HUDEP-2 (cell line): ENCODE data around the gene GJA4.
"Not testable (repeated sequence)": the region's sequence is repeated elsewhere in the genome, so short reads cannot be mapped to it uniquely, and the experiment has no call there.

Experiments used
- DNase-seq, 76 experiments: peaks; one replicate each; lab custom pipeline; 2025; ENCODE audit not compliant: unreplicated experiment in 76 of 76; lab: John Stamatoyannopoulos, UW

The GJA4 gene

DNA sequence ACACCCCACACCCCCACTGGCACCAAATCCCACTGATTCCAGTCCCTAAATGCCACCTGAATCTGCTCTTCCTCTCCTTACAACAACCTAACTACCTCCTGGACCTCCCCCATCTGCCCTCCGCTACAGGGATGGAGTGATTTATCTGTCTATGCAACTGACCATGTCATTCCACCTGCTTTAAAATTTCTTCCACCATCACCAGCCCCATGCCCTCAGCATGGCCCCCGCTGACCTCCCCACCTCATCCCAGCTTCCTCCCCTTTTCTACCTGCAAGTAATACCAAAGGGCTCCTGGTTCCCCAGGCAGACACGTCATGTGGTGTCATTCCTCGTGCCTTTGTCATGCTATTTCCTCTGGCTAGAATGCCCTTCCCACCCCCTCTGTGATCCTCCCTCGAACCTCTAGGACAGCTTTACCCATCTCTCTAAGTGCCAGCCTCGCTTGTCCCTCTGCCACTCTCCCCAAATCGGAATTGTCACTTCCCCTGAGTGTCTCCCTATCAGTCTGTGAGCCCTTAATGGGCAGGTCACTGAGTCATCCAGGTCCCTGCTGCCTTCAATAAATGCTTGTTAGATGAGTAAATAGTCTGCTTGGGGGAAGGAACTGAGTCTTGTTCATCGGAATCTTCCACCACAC is 29.5 kb upstream of the GJA4 start:
- DNase-seq, result no peak

DNA sequence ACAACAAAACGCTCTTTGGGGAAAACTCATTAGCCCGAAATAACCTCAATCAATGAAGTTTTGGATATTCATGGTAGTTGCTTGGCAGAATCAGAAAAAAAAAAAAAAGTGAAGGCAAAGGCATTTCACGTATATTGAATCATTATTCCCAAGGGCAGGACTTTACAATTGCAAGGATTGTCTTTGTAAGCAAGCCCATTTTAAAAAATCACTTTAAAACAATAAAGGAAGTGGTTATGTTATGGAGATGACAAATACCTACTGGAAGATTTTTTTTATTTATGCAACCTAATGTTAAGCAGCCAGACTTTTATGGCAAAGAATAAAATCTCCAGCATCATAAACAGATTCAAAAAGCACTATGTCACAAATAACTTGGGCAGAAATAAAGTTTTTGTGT is 23.9 kb upstream of the GJA4 start:
- no peak for DNase-seq

DNA sequence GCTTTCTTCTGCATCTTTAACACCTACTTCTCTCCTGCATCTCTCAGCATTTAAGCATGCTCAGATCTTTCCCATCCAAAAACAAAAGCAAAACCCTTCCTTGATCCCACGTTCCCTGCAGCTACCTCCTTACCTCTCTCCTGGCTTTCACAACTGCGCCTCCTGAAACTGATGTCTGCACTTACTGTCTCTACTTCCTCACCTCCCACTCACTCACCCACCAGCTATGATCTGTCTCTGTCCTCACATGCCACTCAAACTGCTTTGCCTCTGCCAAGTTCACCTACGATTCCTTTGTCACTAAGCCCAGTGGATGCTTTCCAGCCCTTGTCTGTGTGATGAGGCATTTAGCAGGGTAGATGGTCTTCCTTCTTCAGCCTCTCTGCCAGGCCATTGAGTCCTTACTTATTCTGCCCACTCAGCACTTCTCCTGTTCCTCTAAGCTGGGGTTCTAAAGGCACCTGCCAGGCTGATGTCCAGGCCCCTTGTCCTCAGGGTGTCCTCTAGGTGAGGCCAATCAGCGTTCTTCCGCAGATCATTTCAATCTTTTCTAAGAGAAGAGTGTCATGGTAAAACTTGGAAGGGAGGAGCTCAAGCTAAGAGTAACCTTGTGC is 21.8 kb upstream of the GJA4 start:
- DNase-seq, result no peak

DNA sequence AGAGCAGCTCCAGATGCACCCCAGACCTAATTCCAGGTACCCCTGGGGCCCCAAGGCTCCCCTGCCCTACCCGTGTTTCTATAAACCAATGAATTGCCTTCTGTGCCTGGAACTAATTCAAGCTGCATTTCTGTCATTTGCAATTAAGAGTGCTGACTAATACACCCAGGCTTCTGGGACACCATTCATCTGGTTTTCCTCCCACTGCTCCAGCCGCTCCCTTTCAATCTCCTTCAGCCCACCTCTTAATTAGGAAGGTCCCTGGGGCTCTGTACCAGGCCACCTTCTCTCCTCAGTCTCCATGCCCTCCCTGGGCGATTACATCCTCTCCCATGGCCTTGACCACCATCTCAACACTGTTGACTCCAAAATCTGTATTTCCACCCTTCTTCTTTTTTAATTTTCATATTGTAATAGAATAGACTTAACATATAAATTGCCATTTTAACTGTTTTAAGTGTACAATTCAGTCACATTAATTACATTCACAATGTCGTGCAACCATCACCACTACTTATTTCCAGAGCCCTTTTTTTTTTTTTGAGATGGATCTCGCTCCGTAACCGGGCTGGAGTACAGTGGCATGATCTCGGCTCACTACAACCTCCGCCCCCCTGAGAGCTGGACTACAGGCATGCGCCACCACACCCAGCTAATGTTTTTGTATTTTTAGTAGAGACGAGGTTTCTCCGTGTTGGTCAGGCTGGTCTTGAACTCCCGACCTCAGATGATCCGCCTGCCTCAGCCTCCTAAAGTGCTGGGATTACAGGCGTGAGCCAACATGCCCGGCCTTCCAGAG is 21.0 kb upstream of the GJA4 start:
- DNase-seq, result no peak

DNA sequence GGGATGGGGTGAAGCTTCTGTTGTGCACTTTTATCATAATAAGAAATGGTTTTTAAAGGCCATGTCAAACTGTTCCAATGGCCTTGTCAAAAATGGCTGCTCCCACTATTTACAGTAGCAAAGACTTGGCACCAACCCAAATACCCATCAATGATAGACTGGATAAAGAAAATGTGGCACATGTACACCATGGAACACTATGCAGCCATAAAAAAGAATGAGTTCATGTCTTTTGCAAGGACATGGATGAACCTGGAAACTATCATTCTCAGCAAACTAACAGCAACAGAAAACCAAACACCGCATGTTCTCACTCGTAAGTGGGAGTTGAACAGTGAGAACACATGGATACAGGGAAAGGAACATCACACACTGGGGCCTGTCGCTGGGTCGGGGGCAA is 19.7 kb upstream of the GJA4 start:
- not testable (repeated sequence) for DNase-seq

DNA sequence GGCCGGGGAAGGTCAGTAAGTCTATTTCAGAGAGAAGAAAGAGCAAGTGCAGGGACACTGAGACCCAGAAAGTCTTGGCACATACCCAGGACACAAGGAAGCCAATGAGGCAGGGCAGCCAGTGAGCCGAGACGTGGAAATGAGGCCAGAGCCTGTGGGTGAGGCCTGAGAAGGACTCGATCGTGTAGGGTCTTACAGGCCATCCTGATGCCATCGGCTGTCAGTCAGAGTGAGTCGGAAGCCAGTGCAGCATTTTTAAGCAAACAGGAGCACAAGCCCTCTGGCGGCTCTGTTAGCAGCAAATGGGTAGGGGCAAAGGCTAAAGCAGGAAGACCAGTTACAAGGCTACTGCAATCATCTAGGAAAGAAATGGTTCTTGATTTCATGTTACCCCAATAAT is 17.8 kb upstream of the GJA4 start:
- no peak for DNase-seq

DNA sequence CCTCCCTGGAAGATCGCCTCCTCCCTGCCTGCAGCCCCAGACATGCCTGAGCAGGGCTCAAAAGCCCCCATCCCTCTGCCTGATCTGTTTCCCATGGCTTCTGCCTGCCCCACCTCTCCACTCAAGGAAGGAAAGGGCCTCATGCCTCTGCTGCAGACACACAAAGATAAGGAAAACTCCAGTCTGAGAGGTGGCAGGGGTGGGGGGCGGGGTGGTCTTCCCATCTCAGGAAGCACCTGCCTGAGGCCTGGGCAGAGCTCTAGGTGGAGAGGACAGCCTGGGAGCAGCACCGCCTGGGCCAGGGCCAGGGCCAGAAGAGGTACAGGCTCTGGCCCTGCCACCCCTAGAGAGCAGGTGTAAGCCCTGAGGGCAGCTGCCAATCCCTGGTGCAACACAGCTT is 15.9 kb upstream of the GJA4 start:
- DNase-seq, result no peak

DNA sequence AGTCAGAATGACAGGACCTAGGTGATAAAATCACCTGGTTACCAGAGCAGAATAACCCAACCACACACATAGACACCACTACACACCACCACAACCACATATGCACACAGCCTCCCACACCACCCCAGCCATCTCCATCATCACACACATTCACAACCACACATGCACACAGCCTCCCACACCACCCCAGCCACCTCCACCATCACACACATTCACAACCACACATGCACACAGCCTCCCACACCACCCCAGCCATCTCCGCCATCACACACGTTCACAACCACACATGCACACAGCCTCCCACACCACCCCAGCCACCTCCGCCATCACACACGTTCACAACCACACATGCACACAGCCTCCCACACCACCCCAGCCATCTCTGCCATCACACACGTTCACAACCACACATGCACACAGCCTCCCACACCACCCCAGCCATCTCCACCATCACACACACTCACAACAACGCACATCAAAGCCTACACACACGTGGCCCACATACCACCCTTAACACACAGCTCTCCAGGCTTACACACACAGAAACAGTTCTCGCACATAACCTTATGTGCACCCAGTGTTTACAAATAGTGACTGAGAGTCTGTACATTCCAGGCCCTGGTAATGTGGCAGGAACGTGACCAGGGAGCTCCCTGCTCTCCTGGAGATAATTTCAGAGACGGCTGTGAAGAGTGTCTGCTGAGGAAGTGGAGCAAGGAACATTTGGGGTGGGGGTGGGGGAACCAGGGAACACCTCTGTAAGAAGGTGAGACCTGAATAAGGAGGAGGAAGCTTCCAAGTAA is 15.1 kb upstream of the GJA4 start:
- no peak for DNase-seq

DNA sequence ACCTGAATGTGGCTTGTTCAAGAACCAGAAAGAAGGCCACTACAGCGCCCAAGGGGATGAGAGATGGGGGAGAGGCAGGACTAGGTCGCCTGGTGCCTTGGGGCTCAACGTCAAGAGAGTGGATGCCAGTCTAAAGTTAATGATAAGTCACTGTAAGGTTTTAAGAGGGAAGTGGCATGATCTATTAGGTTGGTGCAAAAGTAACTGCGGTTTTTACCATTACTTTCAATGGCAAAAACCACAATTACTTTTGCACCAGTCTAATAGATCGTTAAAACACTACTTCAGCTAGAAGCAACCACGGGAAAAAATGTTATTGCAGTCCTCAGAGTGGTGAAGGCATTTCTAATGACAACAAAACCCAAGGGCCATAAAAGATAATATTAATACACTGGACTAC is 14.4 kb upstream of the GJA4 start:
- DNase-seq, result no peak

DNA sequence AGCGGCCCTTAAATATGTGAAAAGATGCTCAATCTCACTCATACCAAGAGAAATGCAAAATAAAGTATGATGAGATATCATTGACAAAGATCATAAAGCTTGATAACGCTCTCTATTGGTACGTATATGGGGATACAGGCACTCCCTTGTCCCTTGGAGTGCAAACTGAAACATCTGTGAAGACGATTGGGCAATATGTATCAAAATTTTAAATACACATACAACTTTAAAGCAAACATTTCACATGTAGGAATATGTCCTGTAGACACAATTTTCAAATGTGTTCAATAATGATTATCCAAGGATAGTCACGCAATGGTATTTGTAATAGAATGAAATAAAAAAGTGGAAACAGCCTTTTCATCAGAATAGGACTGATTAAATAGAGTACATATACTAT is 13.8 kb upstream of the GJA4 start:
- DNase-seq, result no peak

DNA sequence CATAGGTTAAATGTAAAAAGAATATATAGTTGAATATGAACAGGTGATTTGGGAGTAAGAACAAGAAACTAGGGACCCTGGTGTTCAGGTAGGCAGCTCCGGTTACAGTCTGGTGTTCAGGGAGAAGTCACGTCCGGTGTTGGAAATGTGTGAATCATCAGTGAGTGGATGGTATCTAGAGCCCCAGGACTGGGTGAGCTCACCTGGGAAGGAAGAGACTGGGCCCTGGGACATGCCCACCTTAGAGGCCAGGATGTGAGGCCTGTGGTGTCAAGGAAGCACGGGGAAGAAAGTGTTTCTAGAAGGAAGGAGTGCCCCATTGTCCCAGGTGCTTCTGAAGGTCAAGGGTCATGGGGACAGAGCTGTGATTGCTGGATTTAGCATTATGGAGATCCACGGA is 13.3 kb upstream of the GJA4 start:
- no peak for DNase-seq

DNA sequence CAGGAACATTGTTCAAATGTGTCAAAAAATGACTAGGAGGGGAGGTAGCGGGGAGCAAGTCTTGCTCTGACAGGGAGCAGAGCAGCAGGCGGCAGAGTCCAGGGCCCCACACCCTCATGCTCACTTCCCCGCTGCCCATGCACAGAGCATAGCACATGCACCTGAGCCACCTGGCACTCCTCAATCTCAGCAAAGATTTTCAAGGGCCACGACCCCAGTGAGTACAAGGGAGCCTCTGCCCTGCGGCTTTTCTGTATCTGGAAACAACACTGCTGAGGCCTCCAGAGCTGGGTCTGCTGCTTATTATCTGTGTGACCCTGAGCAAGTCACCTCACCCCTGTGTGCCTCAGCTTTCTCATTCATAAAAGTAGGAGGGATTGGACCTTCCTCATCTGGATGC is 12.8 kb upstream of the GJA4 start:
- no peak for DNase-seq

DNA sequence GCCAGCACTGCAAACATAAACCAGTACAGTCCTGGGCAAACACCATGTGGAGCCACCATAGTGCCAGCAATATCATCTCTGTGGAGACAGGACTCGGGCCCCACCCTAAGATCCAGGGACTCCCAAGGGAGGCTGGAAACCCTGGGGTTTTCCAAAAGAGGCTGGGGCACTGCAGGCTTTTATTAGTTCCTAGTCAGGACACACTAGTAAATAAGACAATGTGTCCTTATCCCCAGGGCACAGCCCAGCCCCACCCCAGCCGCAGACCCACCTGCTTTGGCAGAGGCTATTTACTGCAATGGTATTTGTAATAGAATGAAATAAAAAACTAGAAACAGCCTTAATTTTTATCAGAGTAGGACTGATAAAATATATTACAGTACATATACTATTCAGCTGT is 12.3 kb upstream of the GJA4 start:
- no peak for DNase-seq

DNA sequence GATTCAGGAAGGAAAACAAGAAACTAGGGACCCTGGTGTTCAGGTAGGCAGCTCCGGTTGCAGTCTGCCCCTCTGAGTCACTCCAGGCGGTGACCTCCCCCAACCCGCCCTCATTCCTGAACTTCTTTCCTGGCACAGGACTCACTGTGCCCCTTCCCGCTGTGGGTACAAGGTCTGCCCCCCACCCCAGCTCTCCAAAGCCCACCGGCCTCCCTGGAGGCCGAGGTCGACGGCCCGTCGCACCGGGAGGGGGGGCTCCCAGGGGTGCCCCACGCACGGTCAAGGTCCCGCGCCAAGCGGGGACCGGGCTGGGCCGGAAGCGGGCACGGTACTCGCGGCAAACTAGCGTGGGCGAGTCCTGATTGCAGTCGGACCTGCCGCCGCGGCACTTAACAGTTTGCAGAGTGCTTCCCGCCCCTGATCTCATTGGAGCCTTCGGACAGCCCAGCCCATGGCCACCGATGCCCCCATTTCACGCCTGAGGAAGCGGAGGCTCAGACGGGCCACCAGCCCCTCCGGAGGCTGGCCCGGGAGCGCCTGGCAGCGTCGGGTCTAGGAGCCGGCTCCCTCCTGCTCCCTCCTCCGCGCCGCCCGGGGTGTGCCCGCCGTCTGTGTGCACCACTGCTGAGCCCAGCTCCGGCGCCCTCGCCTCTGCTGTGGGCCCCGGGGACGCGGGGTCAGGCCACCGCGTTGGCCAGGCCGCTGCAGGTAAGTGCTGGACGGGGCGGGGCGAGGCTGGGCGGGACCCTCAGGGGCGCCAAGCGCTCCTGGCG is 11.5 kb upstream of the GJA4 start, which contains the start of gene GJB3:
Gene GJB3 (plus strand): TSS at position 144 of the 773 bp plus-strand sequence. CDS start 3,549 bp downstream, outside the sequence.
- DNase-seq, result no peak

DNA sequence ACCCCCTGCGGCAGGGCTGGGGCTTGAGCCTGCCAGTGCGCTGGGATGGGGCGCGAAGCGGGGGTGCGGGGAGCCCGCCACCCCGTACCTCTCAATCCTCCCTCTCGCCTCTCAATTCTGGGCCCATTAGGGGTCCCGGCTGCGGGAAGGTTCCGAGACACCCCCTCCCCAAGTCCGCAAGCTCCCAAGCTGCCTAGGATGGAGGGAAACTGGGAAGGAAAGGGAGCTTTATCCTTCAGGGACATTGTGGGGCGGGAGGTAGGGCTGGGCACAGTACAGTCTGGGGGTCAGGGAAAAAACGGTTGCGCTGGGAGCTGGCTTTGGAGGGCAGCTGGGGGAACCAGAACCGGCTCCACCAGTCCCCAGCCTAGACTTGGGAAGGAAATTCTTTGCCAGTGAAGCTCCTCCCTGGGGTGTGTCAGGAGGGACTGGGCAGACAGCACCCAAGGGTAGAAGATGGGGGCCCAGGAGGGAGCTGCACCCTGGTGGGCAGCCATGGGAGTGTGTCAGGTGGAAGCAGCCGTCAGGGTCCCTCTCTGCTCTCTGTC is 10.9 kb upstream of the GJA4 start:
- DNase-seq, result no peak

DNA sequence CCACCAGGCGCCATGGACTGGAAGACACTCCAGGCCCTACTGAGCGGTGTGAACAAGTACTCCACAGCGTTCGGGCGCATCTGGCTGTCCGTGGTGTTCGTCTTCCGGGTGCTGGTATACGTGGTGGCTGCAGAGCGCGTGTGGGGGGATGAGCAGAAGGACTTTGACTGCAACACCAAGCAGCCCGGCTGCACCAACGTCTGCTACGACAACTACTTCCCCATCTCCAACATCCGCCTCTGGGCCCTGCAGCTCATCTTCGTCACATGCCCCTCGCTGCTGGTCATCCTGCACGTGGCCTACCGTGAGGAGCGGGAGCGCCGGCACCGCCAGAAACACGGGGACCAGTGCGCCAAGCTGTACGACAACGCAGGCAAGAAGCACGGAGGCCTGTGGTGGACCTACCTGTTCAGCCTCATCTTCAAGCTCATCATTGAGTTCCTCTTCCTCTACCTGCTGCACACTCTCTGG is 8.0 kb upstream of the GJA4 start:
- DNase-seq, result no peak

DNA sequence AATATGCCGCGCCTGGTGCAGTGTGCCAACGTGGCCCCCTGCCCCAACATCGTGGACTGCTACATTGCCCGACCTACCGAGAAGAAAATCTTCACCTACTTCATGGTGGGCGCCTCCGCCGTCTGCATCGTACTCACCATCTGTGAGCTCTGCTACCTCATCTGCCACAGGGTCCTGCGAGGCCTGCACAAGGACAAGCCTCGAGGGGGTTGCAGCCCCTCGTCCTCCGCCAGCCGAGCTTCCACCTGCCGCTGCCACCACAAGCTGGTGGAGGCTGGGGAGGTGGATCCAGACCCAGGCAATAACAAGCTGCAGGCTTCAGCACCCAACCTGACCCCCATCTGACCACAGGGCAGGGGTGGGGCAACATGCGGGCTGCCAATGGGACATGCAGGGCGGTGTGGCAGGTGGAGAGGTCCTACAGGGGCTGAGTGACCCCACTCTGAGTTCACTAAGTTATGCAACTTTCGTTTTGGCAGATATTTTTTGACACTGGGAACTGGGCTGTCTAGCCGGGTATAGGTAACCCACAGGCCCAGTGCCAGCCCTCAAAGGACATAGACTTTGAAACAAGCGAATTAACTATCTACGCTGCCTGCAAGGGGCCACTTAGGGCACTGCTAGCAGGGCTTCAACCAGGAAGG is 7.4 kb upstream of the GJA4 start:
- no peak for DNase-seq

DNA sequence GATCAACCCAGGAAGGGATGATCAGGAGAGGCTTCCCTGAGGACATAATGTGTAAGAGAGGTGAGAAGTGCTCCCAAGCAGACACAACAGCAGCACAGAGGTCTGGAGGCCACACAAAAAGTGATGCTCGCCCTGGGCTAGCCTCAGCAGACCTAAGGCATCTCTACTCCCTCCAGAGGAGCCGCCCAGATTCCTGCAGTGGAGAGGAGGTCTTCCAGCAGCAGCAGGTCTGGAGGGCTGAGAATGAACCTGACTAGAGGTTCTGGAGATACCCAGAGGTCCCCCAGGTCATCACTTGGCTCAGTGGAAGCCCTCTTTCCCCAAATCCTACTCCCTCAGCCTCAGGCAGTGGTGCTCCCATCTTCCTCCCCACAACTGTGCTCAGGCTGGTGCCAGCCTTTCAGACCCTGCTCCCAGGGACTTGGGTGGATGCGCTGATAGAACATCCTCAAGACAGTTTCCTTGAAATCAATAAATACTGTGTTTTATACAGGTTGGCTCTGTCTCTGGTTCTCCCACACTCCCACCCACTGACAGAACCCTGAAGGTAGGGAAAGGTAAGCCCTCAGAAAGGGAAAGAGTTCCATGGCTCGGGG is 6.8 kb upstream of the GJA4 start:
- no peak for DNase-seq
